GM18867 (cell line): ENCODE data around the gene SHROOM3.

Experiments
- ATAC-seq: cut with Tn5 transposase; IDR thresholded peaks from one replicate; pipeline ENCODE4 v1.9.1; 2021; ENCODE audit warnings: mild to moderate bottlenecking, moderate library complexity; ENCODE audit not compliant: unreplicated experiment

SHROOM3 gene

GRCh38 chr4:76654084-76654483 lies 219.1 kb downstream of the SHROOM3 start:
- ATAC-seq, result no peak

DNA sequence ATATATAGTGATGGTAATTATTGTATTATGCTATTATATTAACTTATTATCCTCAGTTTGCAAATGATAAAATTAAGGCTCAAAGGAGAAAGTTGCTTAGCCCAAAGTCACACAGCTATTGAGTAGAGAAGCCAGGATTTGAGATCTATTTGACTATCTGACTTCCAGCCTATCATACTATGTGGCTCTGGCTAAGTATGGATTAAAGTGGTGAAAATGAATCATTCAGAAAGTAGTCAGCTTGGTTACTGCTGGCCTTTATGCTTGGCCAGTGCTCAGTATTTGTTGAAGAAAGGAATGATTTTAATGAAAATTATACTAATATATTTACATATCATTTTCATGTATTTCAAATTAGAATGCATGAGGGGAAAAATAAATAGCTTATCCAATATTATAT lies 219.8 kb downstream of the SHROOM3 start:
- no peak for ATAC-seq

DNA sequence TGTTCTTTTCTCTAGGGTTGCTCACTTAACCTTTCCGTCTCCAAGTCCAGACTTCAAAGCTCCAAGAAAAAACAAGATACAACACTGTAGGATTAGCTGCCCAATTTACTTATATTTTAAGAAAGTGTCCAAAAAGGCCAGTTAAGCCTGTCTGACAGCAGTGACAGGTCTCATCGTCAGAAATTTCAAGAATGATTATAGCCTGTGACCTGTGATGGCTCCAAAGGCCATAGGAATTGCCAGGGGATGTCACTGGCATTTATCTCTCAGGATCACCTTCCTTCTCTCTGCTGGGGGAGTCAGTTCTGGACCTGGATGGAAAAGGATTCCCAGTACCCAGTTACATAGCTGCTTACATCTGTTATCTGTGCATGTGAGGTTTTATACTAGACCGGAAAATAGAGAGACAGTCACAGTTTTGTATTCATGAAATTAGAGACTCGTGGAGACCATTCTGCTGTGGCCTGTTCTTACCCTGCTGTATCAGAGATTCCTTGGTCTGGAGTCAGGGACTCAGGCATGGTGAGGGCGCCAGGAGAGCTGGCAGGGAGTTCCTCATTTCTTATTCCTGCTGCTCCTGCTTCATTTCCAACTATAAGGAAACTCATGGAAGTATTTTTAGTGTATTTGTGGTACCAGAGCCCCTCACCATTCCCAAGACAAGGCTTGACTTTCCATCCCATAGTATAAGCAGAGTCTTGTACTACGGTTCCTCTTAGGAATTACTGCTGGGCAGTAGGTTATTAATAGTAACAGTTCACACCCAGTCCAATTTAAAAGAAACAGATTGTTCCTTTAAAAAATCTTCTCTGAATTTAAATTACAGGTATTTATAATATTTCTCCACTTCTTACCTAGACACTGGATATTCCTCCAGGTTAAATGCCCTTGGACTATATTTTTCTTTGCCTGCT lies 220.8 kb downstream of the SHROOM3 start:
- no peak for ATAC-seq

DNA sequence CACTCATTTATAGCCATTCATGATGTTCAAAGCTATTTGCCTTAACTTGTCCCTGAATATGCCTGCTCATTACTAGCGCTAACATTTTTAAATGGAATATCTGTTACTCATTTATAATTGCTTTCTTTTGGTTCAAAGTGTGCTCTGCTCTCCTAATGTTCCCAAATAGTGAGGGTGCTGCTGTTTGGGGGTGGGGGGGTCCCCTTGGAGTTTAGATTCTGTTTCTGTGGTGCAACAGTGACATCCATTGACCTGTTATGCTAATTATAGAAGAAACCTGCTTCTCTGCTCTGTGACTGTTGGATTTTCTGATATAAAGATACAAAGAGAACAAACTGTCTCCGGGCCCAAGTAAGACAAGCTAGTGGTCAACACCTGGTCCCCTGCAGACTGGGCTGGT lies 222.4 kb downstream of the SHROOM3 start:
- ATAC-seq, result no peak

DNA sequence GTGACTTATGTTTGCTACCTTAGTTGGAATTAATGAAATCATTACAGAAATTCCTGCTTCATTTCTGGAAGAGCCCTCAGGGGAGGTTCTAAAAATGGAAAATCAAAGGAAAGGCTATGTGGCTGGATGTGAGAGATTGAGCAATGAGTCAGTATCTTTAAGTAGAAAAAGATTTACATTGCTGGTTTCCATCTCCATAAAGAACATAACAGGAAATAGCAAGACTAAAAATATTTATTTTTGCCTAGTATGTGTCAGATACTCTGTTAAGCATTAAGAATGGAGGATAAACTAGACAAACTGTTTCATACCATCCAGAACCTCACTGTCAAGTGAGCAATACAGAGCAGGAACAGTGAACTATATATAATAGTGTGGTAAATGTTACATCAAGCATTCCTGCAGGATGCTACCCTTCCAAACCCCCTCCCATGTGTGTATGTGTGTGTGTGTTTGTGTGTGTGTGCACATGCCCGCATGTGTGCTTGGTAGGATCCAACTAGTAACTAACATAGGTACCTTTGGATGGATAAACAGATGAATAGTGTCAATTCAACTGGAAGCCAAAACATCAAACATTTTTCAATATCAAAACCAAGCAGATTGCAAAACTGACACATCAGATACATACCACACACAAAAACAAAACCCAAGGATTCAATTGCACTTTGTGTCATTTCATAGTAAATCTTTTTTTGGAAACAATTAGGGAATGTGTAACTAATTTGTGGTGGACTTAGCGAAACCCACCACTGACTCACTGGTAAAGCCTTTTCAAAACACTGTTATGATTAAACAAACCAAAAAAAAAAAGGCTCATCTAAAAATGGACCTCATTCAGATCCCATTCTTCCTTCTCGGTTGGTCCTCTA lies 223.4 kb downstream of the SHROOM3 start:
- ATAC-seq, result peak; percentile 58

DNA sequence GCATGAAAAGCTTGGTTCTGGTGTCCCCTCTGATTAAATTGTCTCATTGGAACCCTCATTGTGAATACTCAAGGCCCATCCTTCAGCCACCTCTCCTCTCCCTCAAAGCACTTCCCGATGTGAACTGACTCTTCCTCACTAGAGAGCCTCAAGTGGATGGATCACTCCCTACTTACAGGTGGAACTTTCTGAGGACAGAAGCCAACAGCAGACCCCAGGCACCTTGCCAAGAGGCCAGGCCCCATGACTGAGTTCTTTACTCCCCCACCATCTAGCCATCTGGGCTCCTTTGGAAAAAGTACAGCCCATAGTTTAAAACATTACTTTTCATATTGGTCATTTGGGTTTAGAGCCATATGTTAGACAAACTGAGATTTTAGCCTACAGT lies 224.1 kb downstream of the SHROOM3 start:
- no peak for ATAC-seq

GRCh38 chr4:76663824-76664223 lies 228.8 kb downstream of the SHROOM3 start:
- no peak for ATAC-seq

DNA sequence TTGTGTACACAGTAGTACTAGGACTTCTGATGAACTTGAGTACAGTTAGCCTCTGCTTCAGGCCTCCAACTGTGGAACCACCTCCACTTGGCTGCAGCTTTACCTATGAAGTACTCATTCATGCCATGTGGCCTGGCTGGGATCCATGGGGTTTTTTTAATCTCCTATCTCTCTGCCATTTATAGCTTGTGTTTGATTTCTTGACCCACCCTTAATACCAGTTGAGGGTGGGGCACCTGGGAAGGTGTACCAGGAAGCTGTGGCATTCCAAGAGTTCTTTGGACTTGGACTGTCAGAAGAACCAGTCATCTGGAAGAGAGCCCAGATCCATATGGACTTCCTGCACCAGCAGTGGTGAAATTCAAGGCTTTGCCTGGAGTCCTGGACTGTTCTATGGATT lies 230.1 kb downstream of the SHROOM3 start:
- ATAC-seq, result no peak

GRCh38 chr4:76665721-76666120 lies 230.7 kb downstream of the SHROOM3 start:
- no peak for ATAC-seq

DNA sequence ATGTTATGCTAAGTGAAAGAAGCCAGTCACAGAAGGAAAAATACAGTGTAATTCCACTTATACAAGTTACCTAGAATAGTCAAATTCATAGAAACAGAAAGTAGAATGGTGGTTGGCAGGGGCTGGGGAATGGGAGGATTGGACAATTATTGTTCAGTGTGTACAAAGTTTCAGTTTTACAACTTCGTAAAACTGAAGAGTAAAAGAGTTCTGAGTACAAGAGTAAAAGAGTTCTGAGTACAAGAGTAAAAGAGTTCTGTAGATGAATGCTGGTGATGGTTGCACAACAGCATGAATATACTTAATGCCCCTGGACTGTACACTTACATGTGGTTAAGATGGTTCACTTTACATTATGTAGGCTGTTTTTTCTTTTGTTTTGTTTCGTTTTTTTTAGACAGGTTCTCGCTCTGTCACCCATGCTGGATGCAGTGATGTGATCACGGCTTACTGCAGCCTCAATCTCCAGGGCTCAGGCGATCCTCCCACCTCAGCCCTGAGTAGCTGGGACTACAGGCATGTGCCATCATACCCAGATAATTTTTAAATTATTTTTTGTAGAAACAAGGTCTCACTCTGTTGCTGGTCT lies 232.0 kb downstream of the SHROOM3 start:
- ATAC-seq, result peak; percentile 77

DNA sequence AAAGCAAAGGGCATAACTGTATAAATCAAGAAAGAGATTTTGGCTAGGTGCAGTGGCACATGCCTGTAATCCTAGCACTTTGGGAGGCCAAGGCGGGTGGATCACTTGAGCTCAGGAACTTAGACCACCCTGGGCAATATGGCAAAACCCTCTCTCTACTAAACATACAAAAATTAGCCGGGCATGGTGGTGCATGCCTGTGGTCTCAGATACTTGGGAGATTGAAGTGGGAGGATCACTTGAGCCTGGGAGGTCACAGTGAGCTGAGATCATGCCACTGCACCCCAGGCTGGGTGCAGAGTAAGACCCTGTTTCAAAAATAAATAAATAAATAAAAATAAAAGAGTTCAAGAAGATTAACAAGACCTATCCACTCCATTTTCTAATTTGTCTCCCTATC lies 235.6 kb downstream of the SHROOM3 start:
- no peak for ATAC-seq

- no peak for ATAC-seq
Observed at GRCh38 chr4:76673362-76673761, 238.3 kb downstream of the SHROOM3 start.

GRCh38 chr4:76674983-76675382 lies 240.0 kb downstream of the SHROOM3 start:
- no peak for ATAC-seq

DNA sequence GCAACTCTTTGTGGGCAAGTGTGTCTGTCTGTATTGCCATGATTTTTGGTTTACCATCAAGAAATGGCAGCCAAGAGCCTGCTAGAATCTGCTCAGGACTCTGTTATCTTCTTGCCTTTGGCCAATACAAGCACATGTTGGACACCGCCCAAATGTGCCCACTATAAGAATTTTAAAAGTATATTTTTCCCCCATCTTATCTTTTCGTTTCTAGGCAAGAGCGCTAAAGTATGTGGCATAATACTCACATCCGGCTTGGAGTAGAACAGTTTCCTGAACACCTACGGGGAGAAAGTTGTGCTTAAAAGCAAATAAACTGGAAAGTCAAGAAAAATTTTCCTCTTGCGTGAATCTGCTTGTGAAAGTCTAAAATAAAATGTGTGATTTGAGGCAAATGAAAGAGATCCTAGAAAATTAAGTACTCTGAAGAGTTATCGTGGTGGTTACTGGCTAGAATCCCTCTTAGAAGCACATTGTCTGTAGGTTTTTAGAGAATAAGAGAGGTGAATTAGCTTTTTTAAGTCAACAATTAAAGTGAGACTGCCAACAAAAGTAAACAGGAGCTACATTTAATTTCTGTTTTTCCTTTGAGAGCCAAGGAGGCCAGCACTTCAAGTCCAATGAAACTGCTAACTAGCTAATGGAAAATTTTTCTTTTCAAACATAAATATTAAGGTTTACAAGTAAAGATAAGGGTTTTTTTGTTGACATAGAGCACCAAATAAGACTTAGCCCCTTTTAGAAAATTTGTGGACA lies 242.7 kb downstream of the SHROOM3 start:
- ATAC-seq, result no peak

- ATAC-seq, result no peak
Observed at GRCh38 chr4:76679691-76680090, 244.7 kb downstream of the SHROOM3 start.

GRCh38 chr4:76680952-76681351 lies 245.9 kb downstream of the SHROOM3 start:
- peak; percentile 66 for ATAC-seq

DNA sequence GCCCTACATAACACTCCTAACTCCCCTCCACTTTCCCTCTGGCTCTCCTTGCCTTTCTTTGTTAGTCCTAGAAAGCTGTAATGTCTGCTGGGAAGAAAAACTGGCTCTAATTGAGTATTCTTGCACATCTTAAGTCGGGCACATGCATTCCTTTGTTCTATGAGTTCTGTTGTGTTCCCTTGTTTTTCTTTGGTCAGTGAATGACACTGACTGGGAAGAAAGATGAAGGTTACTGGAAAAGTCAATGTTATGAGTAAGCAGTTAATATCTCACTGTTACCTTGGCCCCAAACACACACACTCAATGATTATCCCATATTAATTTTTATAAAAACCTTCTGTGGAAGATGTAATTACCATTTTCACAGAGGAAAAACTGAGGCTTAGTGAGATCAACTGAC lies 247.0 kb downstream of the SHROOM3 start:
- no peak for ATAC-seq

GRCh38 chr4:76683144-76683543 lies 248.1 kb downstream of the SHROOM3 start:
- ATAC-seq, result no peak

GRCh38 chr4:76687746-76688448 lies 252.9 kb downstream of the SHROOM3 start:
- no peak for ATAC-seq

DNA sequence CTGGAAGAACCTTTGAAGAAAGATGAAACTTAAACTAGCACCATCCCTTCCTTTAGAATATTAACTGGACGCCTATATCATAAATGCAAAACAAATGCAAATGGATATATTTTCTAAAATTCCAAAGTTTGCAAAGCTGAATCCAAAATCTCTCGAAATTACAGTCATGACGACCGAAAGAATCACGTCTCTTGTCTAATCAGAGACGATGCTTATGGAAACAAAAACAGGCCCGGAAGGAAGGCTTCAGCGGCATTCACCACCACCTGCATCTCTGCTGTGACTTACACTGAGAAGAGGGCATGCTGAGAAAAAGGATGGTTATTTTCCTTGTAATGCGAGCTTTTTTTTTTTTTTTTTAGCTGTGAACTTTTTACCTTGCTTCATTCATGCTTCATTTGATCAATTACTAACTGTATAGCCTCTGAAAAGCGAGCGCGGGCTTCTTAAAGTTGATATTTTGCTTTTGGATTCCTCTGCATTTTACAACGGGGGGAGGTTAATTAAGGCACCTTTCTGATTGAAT lies 253.7 kb downstream of the SHROOM3 start:
- no peak for ATAC-seq
